HS-5 (cell line): Measurements from ENCODE around the gene TBXAS1.
"Not testable (repeated sequence)": the region's sequence is repeated elsewhere in the genome, so short reads cannot be mapped to it uniquely, and the experiment has no call there.

Experiments
- DNase-seq: peaks from one replicate; pipeline ENCODE4 v3.0.0-alpha.2; 2012; ENCODE audit warnings: low read depth

The TBXAS1 gene

DNA sequence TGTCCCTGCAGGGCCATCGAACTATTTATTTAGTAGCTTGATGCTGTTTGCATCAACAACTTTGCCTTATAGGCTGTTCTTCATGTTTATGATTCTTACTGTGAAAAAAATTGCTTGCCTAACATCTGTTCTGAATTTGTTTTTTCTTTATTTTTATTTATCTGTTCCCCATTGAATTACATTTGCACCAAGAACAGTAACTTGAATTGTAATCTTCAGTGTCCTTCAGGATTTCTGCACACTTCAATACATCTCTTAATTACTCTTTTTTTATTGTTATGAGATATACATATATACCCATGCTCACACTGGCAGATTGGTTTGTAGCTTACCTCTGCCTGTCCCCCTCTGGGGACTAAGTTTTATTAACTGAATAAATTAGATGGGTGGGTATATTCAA is 64.4 kb downstream of the TBXAS1 start:
- no peak for DNase-seq

GRCh38 chr7:139893999-139894398 is 64.9 kb downstream of the TBXAS1 start:
- no peak for DNase-seq

GRCh38 chr7:139895141-139895829 is 66.2 kb downstream of the TBXAS1 start:
- DNase-seq: no peak

DNA sequence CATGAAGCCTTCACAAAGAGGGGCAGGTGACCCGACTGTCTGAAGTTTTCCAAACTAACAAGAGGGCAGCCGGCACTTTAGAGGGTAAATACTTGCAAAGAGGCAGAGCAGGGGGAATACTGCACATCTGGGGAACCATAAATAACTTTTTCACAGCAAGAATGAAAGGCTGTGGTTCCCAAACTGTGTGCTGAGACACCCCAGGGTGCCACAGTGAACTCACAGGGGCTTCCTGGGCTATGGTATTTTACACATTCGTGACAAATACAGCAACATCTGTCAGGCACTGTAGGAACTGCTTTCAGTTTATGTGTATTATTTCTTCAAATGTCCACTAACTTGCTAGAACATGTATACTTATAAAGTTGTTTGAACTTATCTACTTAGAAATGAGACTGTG is 67.2 kb downstream of the TBXAS1 start:
- no peak for DNase-seq

GRCh38 chr7:139896831-139897230 is 67.8 kb downstream of the TBXAS1 start:
- DNase-seq: no peak

DNA sequence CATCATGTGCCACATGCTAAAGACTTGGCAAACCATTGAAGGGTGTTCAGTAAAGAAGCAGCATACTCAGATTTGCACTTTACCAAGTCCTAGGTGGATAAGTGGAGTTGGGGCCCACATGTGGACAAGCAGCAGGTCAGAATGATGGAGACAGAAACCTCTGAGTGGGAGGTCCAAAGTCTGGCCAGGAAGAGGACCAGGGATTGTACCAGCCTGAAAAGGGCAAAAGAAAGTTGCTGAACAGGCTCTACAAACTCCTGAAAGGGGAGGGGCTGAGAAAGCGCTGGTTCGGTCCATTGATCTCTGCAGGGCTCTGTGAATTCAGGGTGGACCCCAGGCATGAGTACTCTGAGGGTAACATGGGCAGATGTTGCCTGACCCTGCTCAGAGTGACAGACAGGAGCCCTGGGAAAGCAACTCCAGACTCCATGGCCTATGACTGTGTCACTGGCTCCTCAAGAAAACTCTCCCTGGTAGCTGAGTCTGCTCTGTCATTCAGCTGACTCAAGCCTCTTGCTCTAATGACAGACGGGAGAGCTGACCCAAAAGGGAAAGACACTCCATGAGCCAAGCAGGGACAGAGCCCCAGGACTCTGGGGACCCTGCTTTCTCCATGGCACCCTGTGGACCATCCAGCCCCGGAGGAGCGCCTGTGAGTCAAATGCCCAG is 68.5 kb downstream of the TBXAS1 start:
- no peak for DNase-seq

DNA sequence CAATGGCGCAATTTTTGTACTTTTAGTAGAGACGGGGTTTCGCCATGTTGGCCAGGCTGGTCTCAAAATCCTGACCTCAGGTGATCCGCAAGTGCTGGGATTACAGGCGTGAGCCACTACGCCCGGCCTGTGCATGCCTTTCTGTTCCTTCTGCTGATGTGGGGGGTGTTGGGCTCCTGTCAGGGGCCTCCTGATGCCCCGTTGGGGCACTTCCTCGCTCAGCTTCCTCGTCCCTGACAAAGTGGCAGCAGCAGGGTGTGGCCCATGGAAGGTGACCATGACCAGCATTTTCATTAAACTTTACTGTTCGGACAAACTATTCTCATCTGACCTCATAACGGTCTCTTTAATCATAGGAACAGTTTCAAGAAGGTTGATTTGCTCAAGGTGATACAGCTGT is 69.4 kb downstream of the TBXAS1 start:
- no peak for DNase-seq

GRCh38 chr7:139899328-139899955 is 70.4 kb downstream of the TBXAS1 start:
- DNase-seq: no peak

- DNase-seq: no peak
Observed at GRCh38 chr7:139900326-139900725, 71.3 kb downstream of the TBXAS1 start.

GRCh38 chr7:139901056-139901795 is 72.2 kb downstream of the TBXAS1 start:
- DNase-seq: no peak

- DNase-seq: no peak
Observed at GRCh38 chr7:139901901-139902300, 72.8 kb downstream of the TBXAS1 start.

DNA sequence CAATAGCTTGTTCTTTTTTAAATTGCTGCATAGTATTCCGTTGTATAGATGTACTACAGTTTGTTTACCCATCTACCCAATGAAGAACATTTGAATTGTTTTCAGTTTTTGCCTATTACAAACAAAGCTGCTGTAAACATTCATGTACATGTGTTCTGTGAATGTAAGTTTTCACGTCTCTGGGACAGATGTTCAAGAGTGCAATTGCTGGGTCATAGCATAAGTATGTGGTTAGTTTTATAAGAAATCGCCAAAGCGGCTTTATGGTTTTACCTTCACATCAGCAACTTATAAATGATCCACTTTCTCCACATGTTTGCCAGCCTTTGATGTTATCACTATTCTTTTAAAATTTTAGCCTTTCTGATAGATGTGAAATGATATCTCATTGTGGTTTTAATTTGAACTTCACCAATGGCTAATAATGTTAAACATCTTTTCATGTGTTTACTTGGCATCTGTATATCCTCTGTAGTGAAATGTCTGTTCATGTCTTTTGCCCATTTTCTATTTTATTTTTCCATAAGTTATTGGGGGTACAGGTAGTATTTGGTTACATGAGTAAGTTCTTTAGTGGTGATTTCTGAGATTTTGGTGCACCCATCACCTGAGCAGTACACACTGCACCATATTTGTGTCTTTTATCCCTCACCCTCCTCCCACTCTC is 73.5 kb downstream of the TBXAS1 start:
- no peak for DNase-seq

GRCh38 chr7:139903103-139903477 is 74.0 kb downstream of the TBXAS1 start:
- DNase-seq: not testable (repeated sequence)

DNA sequence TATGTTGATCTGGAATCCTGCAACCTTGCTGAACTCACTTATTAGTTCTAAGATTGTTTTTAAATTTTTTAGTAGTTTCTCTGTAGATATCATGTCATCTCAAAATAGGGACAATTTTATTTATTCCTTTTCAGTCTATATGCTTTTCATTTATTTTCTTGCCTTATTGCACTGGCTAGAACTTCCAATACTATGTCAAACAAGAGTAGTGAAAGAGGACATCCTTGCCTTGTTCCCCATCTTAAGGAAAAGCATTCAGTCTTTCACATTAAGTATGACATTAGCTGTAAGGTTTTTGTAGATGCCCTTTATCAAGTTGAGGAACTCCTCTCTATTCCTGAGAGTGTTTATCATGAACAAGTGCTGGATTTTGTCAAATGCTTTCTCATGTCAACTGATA is 77.8 kb downstream of the TBXAS1 start:
- DNase-seq: no peak

DNA sequence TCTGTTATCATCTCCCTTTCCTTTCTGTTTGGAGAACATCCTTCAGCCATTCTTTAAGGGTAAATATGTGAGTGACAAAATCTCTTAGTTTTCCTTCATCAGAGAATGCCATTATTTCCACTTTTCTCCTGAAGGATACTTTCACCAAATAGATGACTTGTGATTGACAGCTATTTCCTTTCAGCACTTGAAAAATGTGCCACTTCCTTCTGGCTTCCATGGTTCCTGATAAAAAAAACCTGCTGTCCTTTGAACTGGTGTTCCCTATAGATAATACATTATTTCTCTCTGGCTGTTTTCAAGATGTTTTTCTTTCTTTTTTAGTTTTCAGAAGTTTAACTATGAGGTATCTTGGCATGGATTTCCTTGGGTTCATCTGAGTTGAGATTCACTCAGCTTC is 79.7 kb downstream of the TBXAS1 start:
- DNase-seq: no peak

DNA sequence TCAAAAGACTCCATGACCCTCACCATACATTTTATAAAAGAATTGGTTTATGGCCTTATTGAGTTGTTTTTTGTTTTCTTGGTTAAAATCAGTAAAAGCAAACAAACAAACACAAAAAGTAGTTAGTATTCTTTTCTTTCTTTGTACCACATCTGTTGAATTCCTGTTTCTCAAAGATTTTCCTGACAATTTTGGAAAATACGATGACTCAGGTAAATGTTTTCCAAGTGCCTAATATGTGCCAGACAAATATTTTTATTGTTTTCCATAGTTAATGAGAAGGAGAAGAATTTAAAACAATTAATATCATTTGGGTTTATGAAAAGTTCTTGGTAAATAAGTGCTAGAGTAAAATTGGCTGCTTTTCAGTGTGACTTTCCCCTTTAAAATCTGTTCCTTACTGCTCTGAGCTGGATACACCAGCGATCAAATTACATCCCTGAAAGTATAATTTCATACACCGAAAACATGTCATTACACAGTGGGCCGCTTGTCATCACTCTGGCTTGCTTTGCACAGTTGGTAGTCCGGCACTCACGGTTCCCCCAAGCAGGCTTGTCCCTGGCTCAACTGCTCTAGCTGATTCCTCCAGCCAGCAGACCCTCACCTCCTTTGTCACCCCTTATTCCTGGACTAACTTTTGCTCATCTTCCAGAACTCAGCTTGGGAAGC is 80.5 kb downstream of the TBXAS1 start:
- no peak for DNase-seq

- DNase-seq: no peak
Observed at GRCh38 chr7:139913021-139913844, 84.2 kb downstream of the TBXAS1 start.

DNA sequence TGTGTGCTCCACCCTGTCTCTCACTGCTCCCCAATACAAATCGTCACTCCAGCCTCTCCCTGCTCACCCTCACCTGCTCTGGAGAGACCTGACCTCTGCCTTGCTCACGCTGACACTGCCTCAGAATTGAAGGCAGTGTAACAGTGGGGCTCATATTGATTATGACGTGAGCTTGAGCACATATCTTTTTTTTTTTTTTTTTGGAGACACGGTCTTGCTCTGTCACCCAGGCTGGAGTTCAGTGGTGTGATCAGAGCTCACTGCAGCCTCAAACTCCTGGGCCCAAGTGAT is 84.7 kb downstream of the TBXAS1 start:
- no peak for DNase-seq

DNA sequence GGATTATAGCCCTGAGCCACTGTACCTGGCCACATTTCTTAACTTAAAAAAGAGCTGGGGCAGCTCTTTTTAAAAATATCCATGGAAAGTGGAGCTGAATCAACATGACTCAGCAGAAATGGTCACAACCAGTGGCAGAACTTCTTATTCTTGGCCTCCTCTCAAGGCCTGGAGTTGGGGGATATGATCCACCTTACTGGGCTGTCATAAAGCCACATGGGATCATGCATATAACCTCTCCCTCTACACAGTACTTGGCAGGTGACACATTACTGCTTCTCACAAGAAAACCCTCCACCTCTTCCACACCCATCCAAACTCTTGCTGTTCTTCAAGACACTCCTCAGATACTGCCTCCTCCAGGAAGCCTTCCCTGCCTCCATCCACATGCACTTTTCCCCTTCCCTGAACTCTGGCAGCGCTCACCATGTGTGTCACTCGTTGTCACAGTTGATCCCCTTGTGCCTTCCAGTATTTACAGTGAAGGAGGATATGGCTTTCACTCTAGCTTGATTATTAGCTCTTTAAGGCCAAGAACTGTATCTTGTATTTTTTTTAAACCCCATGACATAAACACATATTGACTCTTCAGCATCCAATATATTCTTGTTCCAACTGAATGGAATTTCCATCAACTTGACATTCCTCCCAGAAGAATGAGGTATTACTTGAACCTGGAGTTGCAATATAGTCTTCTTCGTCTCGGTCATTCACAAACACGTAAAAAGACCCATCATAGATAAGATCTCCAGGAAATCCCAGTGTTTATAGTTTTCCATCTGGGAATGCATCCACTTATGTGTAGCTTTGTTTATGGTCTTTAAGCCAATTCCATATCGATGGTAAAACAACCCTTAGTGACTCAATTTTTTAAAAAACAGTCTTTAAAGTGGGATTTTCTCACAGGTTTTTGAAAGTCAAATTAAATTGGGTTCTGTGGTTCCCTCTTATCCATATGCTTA is 85.5 kb downstream of the TBXAS1 start:
- DNase-seq: no peak
